ENCODE results near the gene MRPL47.

GRCh38 chr3:179646177-179646576 is 41.7 kb upstream of the MRPL47 start:
- no peak for TF ChIP-seq CTCF (IDR thresholded peaks at IDR 0.05)
- TF ChIP-seq POLR2A (IDR thresholded peaks at IDR 0.05), result no peak

All from thyroid gland (tissue), 4 donors.